ENCODE measurements around the gene PRKG1. TPM values are rescaled to one million over a fixed set of nuclear protein-coding genes. Genes with fewer than 3 reads are reported as not detected.

Gene PRKG1
- total RNA-seq, 2 donors from 2014 or later: 17.8 to 31.1 TPM

- H3K4me3 ChIP-seq: no peak overlapping the region
- no peaks in the 10 kb centered on the region for H3K27me3 ChIP-seq
- no peak for TF ChIP-seq CTCF (IDR thresholded peaks at IDR 0.05)
- DNase-seq (ENCODE audit: low spot score): no peak
- no peaks in the 10 kb centered on the region for H3K36me3 ChIP-seq
- peak overlapping the region; percentile 24 to 52 for H3K27ac ChIP-seq
- H3K4me1 ChIP-seq: peaks cover 0 to 19% of the 10 kb centered on the region in 2 donors
- no peaks in the 10 kb centered on the region for H3K9me3 ChIP-seq
Measured at GRCh38 chr10:51397244-51397643, 323.0 kb downstream of the PRKG1 start.

- H3K27ac ChIP-seq: peak overlapping the region; percentile 24 to 52
- peak; percentile 67 for DNase-seq (ENCODE audit: low spot score)
Measured at GRCh38 chr10:51397695-51398094, 323.4 kb downstream of the PRKG1 start.

GRCh38 chr10:51399840-51400239 lies 325.6 kb downstream of the PRKG1 start:
- Histone ChIP-seq H3K36me3 (no peaks in the 10 kb centered on the region), H3K27me3 (no peaks in the 10 kb centered on the region), H3K4me1 (peaks cover 0 to 36% of the 10 kb centered on the region in 2 donors), H3K4me3 (no peak overlapping the region), H3K9me3 (no peaks in the 10 kb centered on the region), H3K27ac (no peak overlapping the region)
- no peak for DNase-seq (ENCODE audit: low spot score)
- TF ChIP-seq CTCF (IDR thresholded peaks at IDR 0.05): no peak

More at GRCh38 chr10:51397695-51398094, 323.4 kb downstream of the PRKG1 start:
- Histone ChIP-seq H3K27me3 (no peaks in the 10 kb centered on the region), H3K9me3 (no peaks in the 10 kb centered on the region), H3K36me3 (no peaks in the 10 kb centered on the region), H3K4me1 (peaks cover 0 to 19% of the 10 kb centered on the region in 2 donors), H3K4me3 (no peak overlapping the region)
- no peak for TF ChIP-seq CTCF (IDR thresholded peaks at IDR 0.05)

GRCh38 chr10:51400392-51401096 lies 326.3 kb downstream of the PRKG1 start:
- H3K9me3 ChIP-seq: no peaks in the 10 kb centered on the region
- H3K4me3 ChIP-seq: no peak overlapping the region
- peaks cover 0 to 43% of the 10 kb centered on the region in 2 donors for H3K4me1 ChIP-seq
- H3K27me3 ChIP-seq: no peaks in the 10 kb centered on the region
- no peak for DNase-seq (ENCODE audit: low spot score)
- H3K27ac ChIP-seq: no peak overlapping the region
- H3K36me3 ChIP-seq: no peaks in the 10 kb centered on the region
- TF ChIP-seq CTCF (IDR thresholded peaks at IDR 0.05): no peak

GRCh38 chr10:51403521-51403920 lies 329.2 kb downstream of the PRKG1 start:
- no peak for TF ChIP-seq CTCF (IDR thresholded peaks at IDR 0.05)

More at GRCh38 chr10:51403521-51403920, 329.2 kb downstream of the PRKG1 start:
- Histone ChIP-seq H3K4me3 (no peak overlapping the region), H3K36me3 (no peaks in the 10 kb centered on the region), H3K4me1 (peaks cover 0 to 36% of the 10 kb centered on the region in 2 donors), H3K27me3 (no peaks in the 10 kb centered on the region), H3K9me3 (no peaks in the 10 kb centered on the region), H3K27ac (peak overlapping the region in 1 of 2 donors; percentile 12)
- no peak for DNase-seq (ENCODE audit: low spot score)

Measured in right atrium auricular region (tissue), 2 donors.